GM12878 (cell line): Measurements from ENCODE around the gene LAMA4. TPM values are rescaled to one million over a fixed set of nuclear protein-coding genes. Genes with fewer than 3 reads are reported as not detected.

ENCODE experiments used
- ATAC-seq: fragments of 200-7000 bp; cut with Tn5 transposase; 3 replicates; pipeline ENCODE4 v1.9.1; 2020; ENCODE audit warnings: mild to moderate bottlenecking, moderate library complexity
- BruUV-seq: library from RNA; stranded (reverse); fragments of 400-500 nt; replicated peaks from 2 replicates; lab custom pipeline; 2021; lab: Mats Ljungman, UMichigan
- CTCF ChIA-PET: fragments of 300-600 bp; sonication (Branson Sonifier 250); formaldehyde crosslinking; extraction: SDS; loops from one replicate; lab custom pipeline; 2021; ENCODE audit warnings: inconsistent platforms; lab: Yijun Ruan, JAX
- POLR2A ChIA-PET: fragments of 350-600 bp; formaldehyde crosslinking; extraction: SDS; loops from one replicate; lab custom pipeline; 2021; ENCODE audit warnings: inconsistent platforms; lab: Charles Lee
- RAD21 ChIA-PET: fragments of 300-600 bp; sonication (Branson Sonifier 250); formaldehyde crosslinking; loops from one replicate; lab custom pipeline; 2023; ENCODE audit warnings: antibody characterized with exemption; ENCODE audit not compliant: unreplicated experiment; lab: Charles Lee
- SMC1A ChIA-PET: fragments of 300-600 bp; sonication (Branson Sonifier 250); formaldehyde crosslinking; loops from one replicate; lab custom pipeline; 2023; ENCODE audit not compliant: unreplicated experiment, uncharacterized antibody; lab: Charles Lee
- DNase-seq: peaks from one replicate; pipeline ENCODE4 v3.0.0-alpha.2; 2011; ENCODE audit warnings: low read depth, low spot score
- FAIRE-seq: peaks from 3 replicates; lab custom pipeline; 2011; peaks lifted over from hg19 to GRCh38; lab: Jason Lieb, UNC
- H2AFZ ChIP-seq: 2 replicates; pipeline ENCODE4 v1.6.0; 2011; ENCODE audit warnings: low read depth, low read length, control low read depth; ENCODE audit not compliant: control insufficient read depth
- H3K27ac ChIP-seq: 2 replicates; pipeline ENCODE4 v1.5.1; 2011; ENCODE audit warnings: control low read depth; ENCODE audit not compliant: control insufficient read depth, insufficient read depth
- H3K27me3 ChIP-seq, 2 experiments: replicated peaks in 1 of 2; 2 replicates each; pipeline versions ENCODE4 v1.6.0 to v1.6.1; 2011; ENCODE audit warnings: low read length in 1 of 2; ENCODE audit not compliant: control insufficient read depth in 2 of 2, insufficient read depth in 2 of 2
- H3K36me3 ChIP-seq, 2 experiments: 2 replicates each; pipeline ENCODE4 v1.5.1; 2011; ENCODE audit warnings: low read length in 1 of 2; ENCODE audit not compliant: control insufficient read depth in 2 of 2, insufficient read depth in 2 of 2
- H3K4me1 ChIP-seq: 2 replicates; pipeline ENCODE4 v1.6.1; 2011; ENCODE audit warnings: mild to moderate bottlenecking, low read length, moderate library complexity, mixed read lengths; ENCODE audit not compliant: control insufficient read depth, insufficient read depth
- H3K4me2 ChIP-seq: 2 replicates; pipeline ENCODE4 v1.6.0; 2011; ENCODE audit warnings: control low read depth; ENCODE audit not compliant: control insufficient read depth, insufficient read depth
- H3K4me3 ChIP-seq: fragments of 200-600 bp; sonication (generic); 2 replicates; pipeline ENCODE4 v1.5.1; 2016
- H3K79me2 ChIP-seq: 2 replicates; pipeline ENCODE4 v1.6.0; 2011; ENCODE audit warnings: low read length; ENCODE audit not compliant: control insufficient read depth, insufficient read depth
- H3K9ac ChIP-seq: 2 replicates; pipeline ENCODE4 v1.8.0; 2011; ENCODE audit warnings: low read length, control low read depth, mixed read lengths; ENCODE audit not compliant: control insufficient read depth, insufficient read depth
- H3K9me3 ChIP-seq: replicated peaks from 3 replicates; pipeline ENCODE4 v1.5.1; 2011; ENCODE audit warnings: mild to moderate bottlenecking, low read length; ENCODE audit not compliant: control insufficient read depth, insufficient read depth
- H4K20me1 ChIP-seq: 2 replicates; pipeline ENCODE4 v1.6.0; 2011; ENCODE audit not compliant: control insufficient read depth, insufficient read depth
- ATF2 ChIP-seq: IDR thresholded peaks from 2 replicates; pipeline ENCODE4 v1.6.1; 2012; ENCODE audit warnings: low read length, inconsistent platforms
- CHD4 ChIP-seq: fragments of 200-600 bp; sonication (generic); IDR thresholded peaks from 2 replicates; pipeline ENCODE4 v1.6.1; 2016; ENCODE audit warnings: mild to moderate bottlenecking
- PML ChIP-seq: IDR thresholded peaks from 2 replicates; pipeline ENCODE4 v1.6.1; 2012; ENCODE audit warnings: low read length, inconsistent platforms
- SPI1 ChIP-seq: IDR thresholded peaks from 2 replicates; pipeline ENCODE4 v1.6.1; 2011; ENCODE audit warnings: low read depth, mild to moderate bottlenecking, low read length, moderate library complexity, borderline replicate concordance; ENCODE audit not compliant: insufficient read depth
- TCF12 ChIP-seq: IDR thresholded peaks from 2 replicates; pipeline ENCODE4 v1.6.1; 2011; ENCODE audit warnings: low read depth, mild to moderate bottlenecking, low read length
- ZBTB40 ChIP-seq: fragments of 450-650 bp; IDR thresholded peaks from 2 replicates; pipeline ENCODE4 v1.6.1; 2016; ENCODE audit warnings: mild to moderate bottlenecking, moderate library complexity, borderline replicate concordance
- ZSCAN29 ChIP-seq: fragments of 450-650 bp; IDR thresholded peaks from 2 replicates; pipeline ENCODE4 v1.6.1; 2017; ENCODE audit warnings: mild to moderate bottlenecking, moderate library complexity
- WGBS: methylation state at CpG from one replicate; pipeline ENCODE4 v1.1.6; 2016; ENCODE audit warnings: low lambda C conversion rate; ENCODE audit not compliant: insufficient replicate concordance, insufficient coverage; ENCODE audit errors: missing lambda C conversion rate; 5-methylcytosine and 5-hydroxymethylcytosine counted together
- in situ Hi-C: fragments of 300-500 bp; cut with MboI; formaldehyde crosslinking; loops from 9 replicates; pipeline ENCODE4 v1.14.3; 2018; ENCODE audit warnings: mixed read lengths
- intact Hi-C: fragments of 100-400 bp; cut with micrococcal nuclease; formaldehyde crosslinking; loops from one replicate; pipeline ENCODE4 v1.14.2; 2022; ENCODE audit not compliant: unreplicated experiment
- polyA plus RNA-seq, 11 experiments: library from polyadenylated mRNA; depleted of rRNA in 4 of 11; unstranded in 6 of 11; stranded (reverse) in 5 of 11; fragments of >200 nt; fragmentation: Nextera tagmentation in 4 of 11; fragmentation: Illumina TruSeq in 1 of 11; extraction: Ambion mirVana in 4 of 11; extraction: Trizol in 1 of 11; gene quantifications; 1 replicate in 1 of 11; 2 replicates in 10 of 11; pipeline versions ENCODE4 v1.2.1 to v1.2.3, GENCODE V29; 2011 to 2016; ENCODE audit warnings: inconsistent platforms in 2 of 11, missing spikeins in 2 of 11, low read depth in 1 of 11
- total RNA-seq, 4 experiments: library from RNA; depleted of rRNA in 3 of 4; stranded (reverse); fragments of >200 nt in 3 of 4; fragmentation: Illumina TruSeq in 1 of 4; extraction: Trizol in 1 of 4; gene quantifications; 2 replicates each; pipeline versions ENCODE4 v1.2.1 to v1.2.3, GENCODE V29; 2013 to 2021

Gene LAMA4
- total and polyA plus RNA-seq, 10 of the 15 experiments (the other 5 are each of a cell fraction or from before 2014, with no cell fraction given) = 0.11 to 0.21 (median 0.14) TPM; not detected in 7

GRCh38 chr6:112215488-112216284 lies 38.7 kb downstream of the LAMA4 start:
- CTCF ChIA-PET = no interaction called here
- Histone ChIP-seq H3K4me3 (no peak overlapping the region), H3K4me2 (no peak overlapping the region), H3K79me2 (no peaks in the 10 kb centered on the region), H3K27ac (no peak overlapping the region), H2AFZ (no peak overlapping the region), H3K9me3 (no peaks in the 10 kb centered on the region), H3K9ac (no peak overlapping the region), H3K4me1 (no peaks in the 10 kb centered on the region), H4K20me1 (no peaks in the 10 kb centered on the region), H3K27me3 (no peaks in the 10 kb centered on the region), H3K36me3 (no peaks in the 10 kb centered on the region)
- DNase-seq = no peak
- intact Hi-C loops (no loop called here), in situ Hi-C loops (no loop called here)
- SMC1A ChIA-PET = no interaction called here
- RAD21 ChIA-PET = no interaction called here
- 41% methylated on average over 7 of the region's 7 CpGs for WGBS
- FAIRE-seq = no peak
- no peak for ATAC-seq
- POLR2A ChIA-PET = no interaction called here
- TF ChIP-seq ZSCAN29 (no peak), ATF2 (no peak), SPI1 (no peak), TCF12 (no peak)
- BruUV-seq = no TSS peak

GRCh38 chr6:112214739-112215269 lies 39.6 kb downstream of the LAMA4 start:
- Histone ChIP-seq H3K4me1 (no peaks in the 10 kb centered on the region), H4K20me1 (no peaks in the 10 kb centered on the region), H3K4me3 (no peak overlapping the region), H3K4me2 (no peak overlapping the region), H3K27me3 (no peaks in the 10 kb centered on the region), H3K27ac (no peak overlapping the region), H2AFZ (no peak overlapping the region), H3K9me3 (no peaks in the 10 kb centered on the region), H3K36me3 (no peaks in the 10 kb centered on the region), H3K79me2 (no peaks in the 10 kb centered on the region), H3K9ac (no peak overlapping the region)
- CTCF ChIA-PET = no interaction called here
- DNase-seq = no peak
- SMC1A ChIA-PET = no interaction called here
- in situ Hi-C loops (no loop called here), intact Hi-C loops (no loop called here)
- no peak for FAIRE-seq
- BruUV-seq = no TSS peak
- ATAC-seq = no peak
- WGBS = 0% methylated on average over 2 of the region's 2 CpGs
- RAD21 ChIA-PET = no interaction called here
- POLR2A ChIA-PET = no interaction called here
- TF ChIP-seq ZBTB40 (no peak), CHD4 (no peak), PML (no peak)
